Stimulated activated CD8-positive, alpha-beta memory T cell treated with anti-CD3 and anti-CD28 coated beads, Interleukin-4, amount 100 ng/mL, for 1 hour (primary cell): Measurements from ENCODE around the gene CACNA1D.
"Not testable (repeated sequence)": the region's sequence is repeated elsewhere in the genome, so short reads cannot be mapped to it uniquely, and the experiment has no call there.

ENCODE experiments used
- DNase-seq, 2 donors: peaks; one replicate each; pipeline ENCODE4 v3.0.0-alpha.2; 2020; ENCODE audit warnings: low read depth in 2 of 2, low spot score in 1 of 2

CACNA1D gene

GRCh38 chr3:53613125-53613524, 118.7 kb downstream of the CACNA1D start:
- no peak for DNase-seq

- no peak for DNase-seq
Measured at GRCh38 chr3:53614307-53614706, 119.9 kb downstream of the CACNA1D start.

GRCh38 chr3:53616321-53616720, 121.9 kb downstream of the CACNA1D start:
- no peak for DNase-seq

GRCh38 chr3:53616971-53617892, 122.8 kb downstream of the CACNA1D start:
- DNase-seq = no peak

- no peak for DNase-seq
Measured at GRCh38 chr3:53617893-53618523, 123.6 kb downstream of the CACNA1D start.

- DNase-seq = no peak
Measured at GRCh38 chr3:53618524-53618906, 124.1 kb downstream of the CACNA1D start.

- no peak for DNase-seq
Measured at GRCh38 chr3:53618936-53619335, 124.5 kb downstream of the CACNA1D start.

- DNase-seq = no peak
Measured at GRCh38 chr3:53624061-53624857, 129.8 kb downstream of the CACNA1D start.

GRCh38 chr3:53626876-53627275, 132.5 kb downstream of the CACNA1D start:
- no peak for DNase-seq

- no peak for DNase-seq
Measured at GRCh38 chr3:53628536-53629401, 134.4 kb downstream of the CACNA1D start.

- no peak for DNase-seq
Measured at GRCh38 chr3:53629402-53629723, 135.0 kb downstream of the CACNA1D start.

- DNase-seq = no peak
Measured at GRCh38 chr3:53630547-53630946, 136.1 kb downstream of the CACNA1D start.

- no peak for DNase-seq
Measured at GRCh38 chr3:53633197-53633787, 138.9 kb downstream of the CACNA1D start.

GRCh38 chr3:53635041-53635440, 140.6 kb downstream of the CACNA1D start:
- no peak for DNase-seq

GRCh38 chr3:53638806-53639205, 144.4 kb downstream of the CACNA1D start:
- DNase-seq = not testable (repeated sequence)

GRCh38 chr3:53641397-53641796, 147.0 kb downstream of the CACNA1D start:
- no peak for DNase-seq

GRCh38 chr3:53642211-53642610, 147.8 kb downstream of the CACNA1D start:
- DNase-seq = no peak

- no peak for DNase-seq
Measured at GRCh38 chr3:53643757-53644156, 149.3 kb downstream of the CACNA1D start.

GRCh38 chr3:53645754-53646153, 151.3 kb downstream of the CACNA1D start:
- no peak for DNase-seq

- no peak for DNase-seq
Measured at GRCh38 chr3:53646723-53647122, 152.3 kb downstream of the CACNA1D start.
